Mesendoderm (in vitro differentiated cells): Measurements from ENCODE around the gene AGFG2.

ENCODE experiments used
- DNase-seq: peaks from one replicate; pipeline ENCODE4 v3.0.0; 2013
- H2AK5ac ChIP-seq: 2 replicates; pipeline ENCODE4 v1.6.1; 2013; ENCODE audit warnings: low read length, inconsistent platforms
- H2BK120ac ChIP-seq: 2 replicates; pipeline ENCODE4 v1.6.1; 2013; ENCODE audit warnings: low read depth, mild to moderate bottlenecking, low read length, moderate library complexity, mixed read lengths
- H2BK15ac ChIP-seq: replicated peaks from 2 replicates; pipeline ENCODE4 v1.6.1; 2013; ENCODE audit warnings: low read depth, mild to moderate bottlenecking, moderate library complexity
- H2BK5ac ChIP-seq: 2 replicates; pipeline ENCODE4 v1.6.1; 2013; ENCODE audit warnings: low read length, inconsistent platforms
- H3K18ac ChIP-seq: 2 replicates; pipeline ENCODE4 v1.6.1; 2013; ENCODE audit warnings: mild to moderate bottlenecking, low read length, mixed read lengths
- H3K23ac ChIP-seq: one replicate; pipeline ENCODE4 v1.6.1; 2013; ENCODE audit warnings: low read length
- H3K27ac ChIP-seq: 2 replicates; pipeline ENCODE4 v1.5.1; 2013; ENCODE audit warnings: low read depth, mild to moderate bottlenecking, inconsistent platforms, low read length, moderate library complexity
- H3K27me3 ChIP-seq: 2 replicates; pipeline ENCODE4 v1.6.1; 2013; ENCODE audit warnings: low read length, control low read depth, mild to moderate bottlenecking, inconsistent platforms; ENCODE audit not compliant: insufficient read depth, poor library complexity
- H3K36me3 ChIP-seq: 2 replicates; pipeline ENCODE4 v1.6.1; 2013; ENCODE audit warnings: low read length, inconsistent platforms; ENCODE audit not compliant: control insufficient read depth, insufficient read depth
- H3K4ac ChIP-seq: one replicate; pipeline ENCODE4 v1.6.1; 2013; ENCODE audit warnings: low read depth, mild to moderate bottlenecking, low read length, moderate library complexity
- H3K4me1 ChIP-seq: 2 replicates; pipeline ENCODE4 v1.6.1; 2013; ENCODE audit warnings: low read depth, low read length, inconsistent platforms; ENCODE audit not compliant: control insufficient read depth
- H3K4me2 ChIP-seq: 2 replicates; pipeline ENCODE4 v1.6.1; 2013; ENCODE audit warnings: low read length
- H3K4me3 ChIP-seq: 2 replicates; pipeline ENCODE4 v1.5.1; 2013; ENCODE audit warnings: mild to moderate bottlenecking, low read length
- H3K56ac ChIP-seq: one replicate; pipeline ENCODE4 v1.6.1; 2013; ENCODE audit warnings: low read length
- H3K79me1 ChIP-seq: 2 replicates; pipeline ENCODE4 v1.6.1; 2013; ENCODE audit warnings: low read length, inconsistent platforms
- H3K79me2 ChIP-seq: 2 replicates; pipeline ENCODE4 v1.6.1; 2013; ENCODE audit warnings: mild to moderate bottlenecking, low read length; ENCODE audit not compliant: control insufficient read depth, insufficient read depth
- H3K9ac ChIP-seq: 2 replicates; pipeline ENCODE4 v1.6.1; 2013; ENCODE audit warnings: low read length, inconsistent platforms
- H4K5ac ChIP-seq: one replicate; pipeline ENCODE4 v1.6.1; 2013; ENCODE audit warnings: low read length
- H4K8ac ChIP-seq: one replicate; pipeline ENCODE4 v1.6.1; 2013; ENCODE audit warnings: low read depth, mild to moderate bottlenecking, control low read depth, low read length, moderate library complexity
- WGBS: extraction: QIAGEN DNeasy Blood & Tissue Kit; methylation state at CpG from one replicate; pipeline ENCODE4 v1.1.7; 2013; ENCODE audit warnings: low lambda C conversion rate, missing lambda C conversion rate; ENCODE audit not compliant: insufficient coverage; ENCODE audit errors: extremely low coverage; 5-methylcytosine and 5-hydroxymethylcytosine counted together

The AGFG2 gene

DNA sequence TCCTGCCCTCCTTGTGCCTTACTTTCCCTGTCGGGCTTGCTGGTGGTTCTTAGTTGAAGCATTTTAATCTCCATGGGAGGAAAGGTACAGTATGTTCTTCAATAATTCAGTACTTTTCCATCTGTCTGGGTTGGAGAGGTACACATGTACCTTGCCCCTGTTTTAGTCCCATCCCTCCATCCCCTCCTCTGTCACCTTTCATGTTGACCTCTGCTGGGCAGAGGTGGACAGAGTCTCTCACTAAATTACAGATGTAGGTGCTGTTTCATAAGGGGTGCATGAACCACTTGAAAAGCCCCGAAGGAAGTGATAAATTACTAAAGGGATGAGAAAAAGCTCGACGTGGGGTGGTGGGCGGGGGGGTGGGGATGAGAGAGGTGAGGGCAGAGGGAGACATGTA is 5.4 kb downstream of the AGFG2 start:
- H4K8ac ChIP-seq: no peak overlapping the region
- peaks cover 35% of the 10 kb centered on the region for H3K4me1 ChIP-seq
- no peak overlapping the region for H3K4me2 ChIP-seq
- H3K27me3 ChIP-seq: no peaks in the 10 kb centered on the region
- no peaks in the 10 kb centered on the region for H3K36me3 ChIP-seq
- no peaks in the 10 kb centered on the region for H3K79me2 ChIP-seq
- H3K18ac ChIP-seq: peak overlapping the region; percentile 2
- no peak overlapping the region for H3K4me3 ChIP-seq
- H3K27ac ChIP-seq: peak overlapping the region; percentile 27
- H2BK120ac ChIP-seq: peak overlapping the region; percentile 10
- H4K5ac ChIP-seq: no peak overlapping the region
- H2AK5ac ChIP-seq: no peak overlapping the region
- H3K4ac ChIP-seq: no peak overlapping the region
- WGBS: no CpG with 5 or more reads among the region's 5 CpGs
- no peak for DNase-seq
- no peak overlapping the region for H3K23ac ChIP-seq
- peaks cover 4% of the 10 kb centered on the region for H3K79me1 ChIP-seq
- no peak overlapping the region for H3K9ac ChIP-seq
- peak overlapping the region; percentile 14 for H2BK5ac ChIP-seq
- H3K56ac ChIP-seq: peak overlapping the region; percentile 58
- H2BK15ac ChIP-seq: no peak overlapping the region

GRCh38 chr7:100544967-100545359 is 6.0 kb downstream of the AGFG2 start:
- H3K36me3 ChIP-seq: no peaks in the 10 kb centered on the region
- DNase-seq: no peak

GRCh38 chr7:100545360-100546128 is 6.5 kb downstream of the AGFG2 start:
- Histone ChIP-seq H3K9ac (peak overlapping the region; percentile 32), H3K4me1 (peaks cover 34% of the 10 kb centered on the region), H4K5ac (peak overlapping the region; percentile 47), H3K23ac (peak overlapping the region; percentile 92), H3K79me2 (no peaks in the 10 kb centered on the region), H2BK5ac (peak overlapping the region; percentile 73), H2AK5ac (peak overlapping the region; percentile 84), H3K27ac (peak overlapping the region; percentile 88), H3K27me3 (no peaks in the 10 kb centered on the region), H3K36me3 (no peaks in the 10 kb centered on the region), H3K18ac (peak overlapping the region; percentile 85), H2BK120ac (peak overlapping the region; percentile 80), H3K4me2 (no peak overlapping the region), H3K4ac (peak overlapping the region; percentile 26), H2BK15ac (peak overlapping the region; percentile 0), H3K56ac (peak overlapping the region; percentile 76), H3K79me1 (peaks cover 2% of the 10 kb centered on the region), H4K8ac (no peak overlapping the region), H3K4me3 (no peak overlapping the region)
- no CpG with 5 or more reads among the region's 3 CpGs for WGBS
- peak; percentile 95 for DNase-seq

More at GRCh38 chr7:100544967-100545359, 6.0 kb downstream of the AGFG2 start:
- H3K56ac ChIP-seq: peak overlapping the region; percentile 76
- H3K4me3 ChIP-seq: no peak overlapping the region
- no peak overlapping the region for H3K4me2 ChIP-seq
- peaks cover 35% of the 10 kb centered on the region for H3K4me1 ChIP-seq
- no peaks in the 10 kb centered on the region for H3K79me2 ChIP-seq
- peak overlapping the region; percentile 92 for H3K23ac ChIP-seq
- no peak overlapping the region for H4K8ac ChIP-seq
- peak overlapping the region; percentile 61 for H2BK15ac ChIP-seq
- peak overlapping the region; percentile 73 for H2BK5ac ChIP-seq
- peaks cover 4% of the 10 kb centered on the region for H3K79me1 ChIP-seq
- peak overlapping the region; percentile 85 for H3K18ac ChIP-seq
- peak overlapping the region; percentile 88 for H3K27ac ChIP-seq
- H2BK120ac ChIP-seq: peak overlapping the region; percentile 80
- peak overlapping the region; percentile 84 for H2AK5ac ChIP-seq
- H3K27me3 ChIP-seq: no peaks in the 10 kb centered on the region
- WGBS: no CpG with 5 or more reads among the region's 1 CpG
- no peak overlapping the region for H3K4ac ChIP-seq
- H3K9ac ChIP-seq: peak overlapping the region; percentile 32
- peak overlapping the region; percentile 47 for H4K5ac ChIP-seq

DNA sequence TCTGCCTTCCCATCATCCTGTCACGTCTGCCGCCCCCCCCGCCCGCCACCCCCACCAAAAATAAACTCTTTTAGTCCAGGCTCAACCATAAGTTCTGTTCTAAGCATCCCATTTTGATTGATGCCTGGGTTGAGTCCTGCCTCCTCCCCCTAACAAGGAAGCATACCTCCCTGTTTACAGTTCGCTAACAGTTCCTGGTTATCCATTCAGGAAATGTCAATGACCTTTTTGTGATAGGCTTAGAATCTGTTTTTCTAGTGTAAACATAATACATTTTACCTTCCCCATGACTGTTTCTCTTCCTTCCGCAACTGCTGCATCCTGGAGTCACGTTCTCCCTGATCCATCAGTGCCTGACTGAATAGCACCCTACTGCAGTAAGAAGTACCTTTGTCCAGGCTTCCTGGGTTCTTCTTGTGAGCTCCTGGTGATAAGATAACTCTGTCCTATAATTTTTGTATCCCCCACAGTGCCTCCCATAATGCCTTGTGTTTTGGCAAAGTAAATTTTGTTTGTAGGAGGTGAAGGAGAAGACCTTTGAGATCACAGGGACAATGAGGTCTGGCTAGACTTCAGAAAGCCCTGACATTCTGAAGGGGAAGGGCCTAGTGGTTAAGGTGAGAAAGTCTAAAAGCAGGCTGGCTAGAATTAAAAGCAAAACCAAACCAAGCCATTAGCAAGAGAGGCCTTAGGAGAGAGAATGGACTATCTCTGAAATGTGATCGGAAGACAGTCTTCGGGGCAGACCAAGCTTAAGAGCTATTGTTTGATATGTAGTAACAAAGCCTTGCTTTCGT is 7.3 kb downstream of the AGFG2 start:
- Histone ChIP-seq H2BK15ac (peak overlapping the region; percentile 0), H3K23ac (no peak overlapping the region), H3K9ac (peak overlapping the region; percentile 22), H3K4me3 (no peak overlapping the region), H3K4me1 (peaks cover 34% of the 10 kb centered on the region), H3K36me3 (no peaks in the 10 kb centered on the region), H3K27me3 (no peaks in the 10 kb centered on the region), H4K8ac (no peak overlapping the region), H3K79me1 (no peaks in the 10 kb centered on the region), H4K5ac (peak overlapping the region; percentile 49), H2BK120ac (no peak overlapping the region), H3K79me2 (no peaks in the 10 kb centered on the region), H2AK5ac (no peak overlapping the region), H3K18ac (peak overlapping the region; percentile 81), H3K56ac (peak overlapping the region; percentile 76), H3K27ac (peak overlapping the region; percentile 88), H2BK5ac (peak overlapping the region; percentile 30), H3K4me2 (no peak overlapping the region), H3K4ac (peak overlapping the region; percentile 26)
- no peak for DNase-seq
- WGBS: no CpG with 5 or more reads among the region's 10 CpGs

- Histone ChIP-seq H3K4me3 (no peak overlapping the region), H3K27ac (peak overlapping the region; percentile 55), H3K56ac (peak overlapping the region; percentile 65), H2BK5ac (peak overlapping the region; percentile 30), H3K9ac (peak overlapping the region; percentile 22), H3K18ac (peak overlapping the region; percentile 34), H3K4me2 (no peak overlapping the region), H3K79me1 (no peaks in the 10 kb centered on the region), H2BK15ac (no peak overlapping the region), H4K5ac (no peak overlapping the region), H3K27me3 (no peaks in the 10 kb centered on the region), H3K36me3 (no peaks in the 10 kb centered on the region), H3K4ac (no peak overlapping the region), H4K8ac (no peak overlapping the region), H3K79me2 (no peaks in the 10 kb centered on the region), H3K4me1 (peaks cover 33% of the 10 kb centered on the region), H2BK120ac (peak overlapping the region; percentile 50), H3K23ac (no peak overlapping the region), H2AK5ac (no peak overlapping the region)
- DNase-seq: no peak
- WGBS: no CpG with 5 or more reads among the region's 9 CpGs
Observed at GRCh38 chr7:100546926-100547800, 8.2 kb downstream of the AGFG2 start.
